HG03342 (cell line): ENCODE results near the gene ZNF692.
"Not testable (repeated sequence)": the region's sequence is repeated elsewhere in the genome, so short reads cannot be mapped to it uniquely, and the experiment has no call there.

Experiments used
- ATAC-seq: cut with Tn5 transposase; IDR thresholded peaks from one replicate; pipeline ENCODE4 v1.9.1; 2021; ENCODE audit warnings: mild to moderate bottlenecking, moderate library complexity; ENCODE audit not compliant: unreplicated experiment

Gene ZNF692

GRCh38 chr1:248811514-248812490, 47.1 kb downstream of the ZNF692 start:
- no peak for ATAC-seq

- ATAC-seq = no peak
Observed at GRCh38 chr1:248810727-248811513, 48.0 kb downstream of the ZNF692 start.

GRCh38 chr1:248810000-248810726, 48.7 kb downstream of the ZNF692 start:
- ATAC-seq = no peak

GRCh38 chr1:248808876-248809275, 50.0 kb downstream of the ZNF692 start:
- no peak for ATAC-seq

- ATAC-seq = peak; percentile 51
Observed at GRCh38 chr1:248807067-248807737, 51.7 kb downstream of the ZNF692 start.

- ATAC-seq = no peak
Observed at GRCh38 chr1:248805876-248806275, 53.0 kb downstream of the ZNF692 start.

GRCh38 chr1:248804771-248805681, 53.9 kb downstream of the ZNF692 start:
- peak; percentile 91 for ATAC-seq

- ATAC-seq = not testable (repeated sequence)
Observed at GRCh38 chr1:248803501-248803900, 55.4 kb downstream of the ZNF692 start.

- ATAC-seq = no peak
Observed at GRCh38 chr1:248802454-248802853, 56.4 kb downstream of the ZNF692 start.

- ATAC-seq = no peak
Observed at GRCh38 chr1:248800459-248800858, 58.4 kb downstream of the ZNF692 start.
